AG09309 (cell line): ENCODE data around the gene TCL1A.
"Not testable (repeated sequence)": the region's sequence is repeated elsewhere in the genome, so short reads cannot be mapped to it uniquely, and the experiment has no call there.

Experiments
- DNase-seq: peaks from one replicate; pipeline ENCODE4 v3.0.0-alpha.2; 2010; ENCODE audit warnings: low read depth
- H3K4me3 ChIP-seq: 2 replicates; pipeline ENCODE4 v1.5.1; 2011; ENCODE audit warnings: mild to moderate bottlenecking, low read depth, low read length, moderate library complexity; ENCODE audit not compliant: control insufficient read depth
- TF ChIP-seq, protein P1 (sequence below): IDR thresholded peaks from 2 replicates; pipeline ENCODE4 v1.5.1; 2011; ENCODE audit warnings: mild to moderate bottlenecking, low read depth, low read length, inconsistent platforms; ENCODE audit not compliant: insufficient read depth, control insufficient read depth; ENCODE audit errors: missing control alignments

The TCL1A gene, protein sequence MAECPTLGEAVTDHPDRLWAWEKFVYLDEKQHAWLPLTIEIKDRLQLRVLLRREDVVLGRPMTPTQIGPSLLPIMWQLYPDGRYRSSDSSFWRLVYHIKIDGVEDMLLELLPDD

DNA sequence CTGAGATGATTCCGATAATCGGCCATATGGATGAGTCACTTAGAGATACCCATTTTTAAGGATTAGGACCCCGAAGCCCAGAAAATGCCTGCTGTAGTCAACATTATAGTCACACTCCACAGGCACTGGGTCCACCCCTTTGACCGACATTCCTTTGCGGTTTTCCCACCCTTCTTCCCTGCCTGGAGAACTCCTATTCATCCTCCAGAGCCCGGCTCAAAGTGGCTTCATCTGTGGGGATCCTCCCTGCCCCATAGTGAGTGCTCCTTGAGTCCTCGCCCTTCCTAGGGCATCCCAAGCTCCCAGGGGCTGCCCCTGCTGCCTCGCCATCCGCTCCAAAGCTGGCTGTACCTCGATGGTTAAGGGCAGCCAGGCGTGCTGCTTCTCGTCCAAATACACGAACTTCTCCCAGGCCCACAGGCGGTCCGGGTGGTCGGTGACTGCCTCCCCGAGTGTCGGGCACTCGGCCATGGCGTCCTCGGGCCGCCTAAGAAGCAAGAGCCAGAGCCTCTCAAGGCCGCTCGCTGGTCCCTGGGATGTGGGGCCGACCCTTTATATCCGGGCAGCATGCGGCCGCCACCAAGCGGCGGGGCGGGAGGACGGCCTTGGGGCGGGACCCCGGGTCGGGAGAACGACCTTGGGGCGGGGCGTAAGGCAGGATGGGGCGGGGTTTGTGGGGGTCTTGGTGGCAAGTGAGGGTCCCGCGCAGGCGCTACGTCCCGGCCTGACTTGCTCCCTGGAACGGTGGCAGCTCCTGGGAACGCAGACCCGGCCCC lies at the start of gene TCL1A:
TCL1A (minus strand) TSS at position 530 of the 776 bp plus-strand sequence; CDS start at position 471, 59 bp downstream.
- H3K4me3 ChIP-seq, result no peak within 1 kb of the TSS
- no peak for DNase-seq
- TF ChIP-seq, protein P1, sequence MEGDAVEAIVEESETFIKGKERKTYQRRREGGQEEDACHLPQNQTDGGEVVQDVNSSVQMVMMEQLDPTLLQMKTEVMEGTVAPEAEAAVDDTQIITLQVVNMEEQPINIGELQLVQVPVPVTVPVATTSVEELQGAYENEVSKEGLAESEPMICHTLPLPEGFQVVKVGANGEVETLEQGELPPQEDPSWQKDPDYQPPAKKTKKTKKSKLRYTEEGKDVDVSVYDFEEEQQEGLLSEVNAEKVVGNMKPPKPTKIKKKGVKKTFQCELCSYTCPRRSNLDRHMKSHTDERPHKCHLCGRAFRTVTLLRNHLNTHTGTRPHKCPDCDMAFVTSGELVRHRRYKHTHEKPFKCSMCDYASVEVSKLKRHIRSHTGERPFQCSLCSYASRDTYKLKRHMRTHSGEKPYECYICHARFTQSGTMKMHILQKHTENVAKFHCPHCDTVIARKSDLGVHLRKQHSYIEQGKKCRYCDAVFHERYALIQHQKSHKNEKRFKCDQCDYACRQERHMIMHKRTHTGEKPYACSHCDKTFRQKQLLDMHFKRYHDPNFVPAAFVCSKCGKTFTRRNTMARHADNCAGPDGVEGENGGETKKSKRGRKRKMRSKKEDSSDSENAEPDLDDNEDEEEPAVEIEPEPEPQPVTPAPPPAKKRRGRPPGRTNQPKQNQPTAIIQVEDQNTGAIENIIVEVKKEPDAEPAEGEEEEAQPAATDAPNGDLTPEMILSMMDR, result no peak

DNA sequence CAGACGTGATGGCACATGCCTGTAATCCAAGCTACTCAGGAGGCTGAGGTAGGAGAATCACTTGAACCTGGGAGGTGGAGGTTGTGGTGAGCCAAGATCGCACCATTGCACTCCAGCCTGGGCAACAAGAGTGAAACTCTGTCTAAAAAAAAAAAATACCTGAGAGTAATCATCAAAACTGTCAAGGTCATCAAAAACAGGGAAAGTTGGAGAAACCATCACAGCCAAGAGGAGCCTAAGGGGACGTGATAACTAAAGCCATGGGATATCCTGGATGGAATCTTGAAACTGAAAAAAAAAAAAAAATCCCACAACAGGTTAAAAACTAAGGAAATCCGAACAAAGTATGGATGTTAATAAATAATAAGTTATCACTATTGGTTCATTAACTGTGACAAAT lies 49.1 kb upstream of the TCL1A start:
- DNase-seq, H3K4me3 ChIP-seq: not testable (repeated sequence)

DNA sequence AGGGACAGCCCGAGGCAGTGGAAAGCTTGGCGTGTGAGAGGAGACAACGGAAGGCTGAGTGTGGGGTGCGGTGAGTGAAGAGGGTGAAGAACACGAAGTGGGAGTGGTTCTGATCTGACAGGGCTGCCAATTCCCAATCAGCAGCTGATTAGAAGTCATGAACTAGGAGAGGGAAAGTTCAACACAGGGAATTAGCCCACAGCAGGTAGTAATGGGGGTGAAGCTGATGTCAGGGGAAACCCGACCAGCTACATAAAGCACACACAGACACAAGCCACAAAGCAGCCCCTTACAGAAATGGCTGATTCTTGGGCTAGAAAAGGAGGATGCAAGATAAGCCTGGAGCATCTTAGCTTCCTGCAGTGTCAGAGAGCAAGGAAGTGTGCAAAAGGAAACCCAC lies 47.5 kb upstream of the TCL1A start:
- TF ChIP-seq, protein P1, result no peak
- no peak overlapping the region for H3K4me3 ChIP-seq
- no peak for DNase-seq

DNA sequence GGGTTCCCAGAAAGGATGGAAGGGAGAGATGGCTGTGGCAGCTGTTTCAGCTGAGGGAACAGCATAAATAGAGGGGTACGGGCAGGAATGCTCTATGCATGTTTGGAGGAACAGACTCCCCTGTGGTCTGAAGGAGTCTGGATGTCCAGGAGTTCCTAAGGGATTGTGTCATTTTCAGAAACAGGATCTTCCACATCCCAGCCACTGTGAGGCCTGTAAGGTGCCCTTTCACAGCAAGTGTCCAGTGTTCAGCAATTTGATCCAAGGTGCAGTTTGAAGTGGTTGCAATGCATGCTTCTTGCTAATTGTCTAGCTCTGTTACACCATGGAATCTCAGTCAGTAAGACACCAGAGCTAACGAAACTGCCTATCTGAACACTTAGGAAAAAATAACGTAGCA lies 46.7 kb upstream of the TCL1A start:
- TF ChIP-seq, protein P1, result no peak
- no peak for DNase-seq
- no peak overlapping the region for H3K4me3 ChIP-seq

DNA sequence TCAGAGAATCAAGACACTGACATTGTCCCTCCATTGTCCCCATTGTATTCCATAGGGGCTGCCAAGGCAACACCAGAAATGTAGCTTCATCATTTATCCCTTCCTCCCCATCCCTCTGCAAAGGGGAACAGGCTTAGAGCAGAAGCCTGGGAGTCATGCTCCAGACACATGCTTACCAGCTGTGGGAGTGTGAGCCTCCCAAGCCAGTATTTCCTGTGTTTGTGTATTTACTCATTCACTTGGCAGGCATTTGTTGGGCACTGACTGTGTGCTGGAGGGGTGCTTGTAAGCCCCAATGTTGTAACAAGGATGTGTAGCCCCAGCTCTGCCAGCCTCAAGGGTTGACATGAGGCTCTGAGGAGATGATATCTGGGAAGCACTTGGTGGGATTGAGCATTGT lies 46.0 kb upstream of the TCL1A start:
- no peak overlapping the region for H3K4me3 ChIP-seq
- TF ChIP-seq, protein P1, result no peak
- no peak for DNase-seq

DNA sequence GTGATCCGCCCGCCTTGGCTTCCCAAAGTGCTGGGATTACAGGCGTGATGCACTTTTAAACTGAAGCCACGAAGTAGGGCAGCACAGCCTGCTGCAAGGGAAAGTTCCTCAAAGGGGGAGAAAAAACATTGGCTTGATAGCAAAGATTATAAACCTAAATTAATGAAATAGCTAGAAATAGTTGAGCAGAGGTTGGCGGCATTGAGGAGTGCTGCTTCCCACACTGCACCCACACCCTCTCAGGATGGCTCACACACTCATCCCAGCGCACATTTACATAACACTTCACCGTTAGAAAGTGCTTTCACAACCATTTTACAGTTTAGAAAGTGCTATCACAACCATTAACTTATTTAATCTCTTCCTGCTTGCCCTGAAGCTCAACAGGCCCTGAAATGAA lies 44.4 kb upstream of the TCL1A start:
- no peak overlapping the region for H3K4me3 ChIP-seq
- TF ChIP-seq, protein P1, result no peak
- DNase-seq, result no peak

DNA sequence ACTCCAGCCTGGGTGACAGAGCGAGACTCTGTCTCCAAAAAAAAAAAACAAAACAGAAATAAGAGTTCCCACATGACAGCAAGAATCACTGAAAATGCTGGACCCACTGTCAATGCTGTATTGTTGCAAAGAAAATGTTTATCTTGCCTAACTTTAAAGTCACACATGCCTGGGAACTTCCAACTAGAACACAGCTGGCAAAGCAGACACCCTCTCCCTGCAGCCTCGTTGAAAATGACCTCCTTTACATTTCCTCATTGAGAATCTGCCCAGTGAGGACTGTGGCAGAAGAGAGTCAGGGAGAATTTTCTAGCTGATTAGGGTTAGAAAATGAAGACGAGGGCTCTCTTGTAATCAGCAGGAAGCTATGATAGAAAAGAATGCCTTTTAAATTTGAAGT lies 42.8 kb upstream of the TCL1A start:
- no peak overlapping the region for H3K4me3 ChIP-seq
- TF ChIP-seq, protein P1, result no peak
- no peak for DNase-seq
